HCT116 (cell line): ENCODE data around the gene MPP4. TPM values are rescaled to one million over a fixed set of nuclear protein-coding genes. Genes with fewer than 3 reads are reported as not detected.

Experiments
- ATAC-seq: fragments of 200-7000 bp; cut with Tn5 transposase; 2 replicates; pipeline ENCODE4 v1.9.1; 2020; ENCODE audit warnings: mild to moderate bottlenecking, moderate library complexity
- BruUV-seq: library from RNA; stranded (reverse); fragments of 400-500 nt; replicated peaks from 2 replicates; lab custom pipeline; 2021; lab: Mats Ljungman, UMichigan
- CTCF ChIA-PET: fragments of 300-600 bp; sonication (Branson Sonifier 250); formaldehyde crosslinking; loops from one replicate; lab custom pipeline; 2021; ENCODE audit warnings: antibody characterized with exemption; lab: Charles Lee
- POLR2A ChIA-PET: fragments of 300-600, 350-600 bp; sonication (Branson Sonifier 250); formaldehyde crosslinking; loops from one replicate; lab custom pipeline; 2021; ENCODE audit warnings: antibody characterized with exemption; lab: Charles Lee
- RAD21 ChIA-PET, 2 experiments: fragments of 300-600 bp; sonication (Branson Sonifier 250); formaldehyde crosslinking; loops; one replicate each; lab custom pipeline; 2023; ENCODE audit warnings: low total read pairs in 2 of 2; ENCODE audit not compliant: uncharacterized antibody in 2 of 2, unreplicated experiment in 2 of 2, low non-redundant PET in 1 of 2; lab: Charles Lee
- DNase-seq: peaks from one replicate; pipeline ENCODE4 v3.0.0-alpha.2; 2010; ENCODE audit warnings: low read depth, low spot score
- H2AFZ ChIP-seq: fragments of 200-600 bp; shearing (Covaris generic), sonication (generic); 2 replicates; pipeline ENCODE4 v1.6.1; 2017; ENCODE audit warnings: low read depth, mixed run types, mixed read lengths, antibody characterized with exemption, low read length; ENCODE audit not compliant: poor library complexity, severe bottlenecking
- H3K27ac ChIP-seq: 2 replicates; pipeline ENCODE4 v1.5.1; 2012; ENCODE audit warnings: low read depth, low read length
- H3K27me3 ChIP-seq: fragments of 200-600 bp; sonication (generic); 2 replicates; pipeline ENCODE4 v1.6.1; 2016; ENCODE audit warnings: mixed run types, low read length, mixed read lengths; ENCODE audit not compliant: insufficient read depth
- H3K36me3 ChIP-seq, 2 experiments: fragments of 200-500 bp in 1 of 2; fragments of 200-600 bp in 1 of 2; sonication (Bioruptor generic) in 1 of 2; sonication (generic) in 1 of 2; 2 replicates each; pipeline versions ENCODE4 v1.5.1 to v1.6.1; 2014 to 2016; ENCODE audit warnings: low read length in 2 of 2, inconsistent platforms in 1 of 2, mixed read lengths in 1 of 2, mixed run types in 1 of 2; ENCODE audit not compliant: insufficient read depth in 2 of 2, control insufficient read depth in 1 of 2
- H3K4me1 ChIP-seq, 2 experiments: fragments of 200-600 bp in 1 of 2; sonication (generic) in 1 of 2; 2 replicates each; pipeline versions ENCODE4 v1.5.1 to v1.6.1; 2012 to 2017; ENCODE audit warnings: low read length in 2 of 2, inconsistent platforms in 1 of 2, mild to moderate bottlenecking in 1 of 2, mixed read lengths in 1 of 2, mixed run types in 1 of 2, moderate library complexity in 1 of 2; ENCODE audit not compliant: insufficient read depth in 2 of 2, control insufficient read depth in 1 of 2
- H3K4me2 ChIP-seq: fragments of 200-600 bp; sonication (generic); 2 replicates; pipeline ENCODE4 v1.6.1; 2017; ENCODE audit warnings: mixed run types, low read length, mixed read lengths
- H3K4me3 ChIP-seq, 2 experiments: fragments of 200-600 bp in 1 of 2; sonication (generic) in 1 of 2; replicated peaks in 1 of 2; 2 replicates each; pipeline ENCODE4 v1.5.1; 2011 to 2016; ENCODE audit warnings: low read length in 2 of 2, control low read depth in 1 of 2, low read depth in 1 of 2, mild to moderate bottlenecking in 1 of 2, mixed read lengths in 1 of 2, mixed run types in 1 of 2
- H3K79me2 ChIP-seq: fragments of 200-600 bp; sonication (generic); 2 replicates; pipeline ENCODE4 v1.6.1; 2017; ENCODE audit warnings: mild to moderate bottlenecking, mixed run types, low read length, moderate library complexity, mixed read lengths; ENCODE audit not compliant: insufficient read depth
- H3K9ac ChIP-seq: fragments of 200-600 bp; sonication (generic); 2 replicates; pipeline ENCODE4 v1.6.1; 2016; ENCODE audit warnings: low read length, mixed read lengths
- H3K9me2 ChIP-seq: fragments of 200-600 bp; sonication (generic), shearing (Covaris generic); 2 replicates; pipeline ENCODE4 v1.6.1; 2017; ENCODE audit warnings: mixed run types, mild to moderate bottlenecking, moderate library complexity; ENCODE audit not compliant: insufficient read depth
- H3K9me3 ChIP-seq, 2 experiments: fragments of 200-500 bp in 1 of 2; fragments of 200-600 bp in 1 of 2; sonication (Bioruptor generic) in 1 of 2; sonication (generic) in 1 of 2; 2 replicates each; pipeline ENCODE4 v1.6.1; 2014 to 2017; ENCODE audit warnings: low read length in 2 of 2, mixed read lengths in 2 of 2, inconsistent platforms in 1 of 2, low read depth in 1 of 2, mild to moderate bottlenecking in 1 of 2, mixed run types in 1 of 2, moderate library complexity in 1 of 2; ENCODE audit not compliant: control insufficient read depth in 1 of 2, insufficient read depth in 1 of 2
- H4K20me1 ChIP-seq: fragments of 200-600 bp; sonication (generic), shearing (Covaris generic); 2 replicates; pipeline ENCODE4 v1.6.1; 2017; ENCODE audit warnings: mixed run types, mild to moderate bottlenecking, moderate library complexity; ENCODE audit not compliant: insufficient read depth
- CEBPB ChIP-seq: IDR thresholded peaks from 2 replicates; pipeline ENCODE4 v1.6.1; 2012; ENCODE audit warnings: low read depth
- EGR1 ChIP-seq: IDR thresholded peaks from 2 replicates; pipeline ENCODE4 v1.6.1; 2012; ENCODE audit warnings: low read depth
- ELF1 ChIP-seq: IDR thresholded peaks from 2 replicates; pipeline ENCODE4 v1.6.1; 2012; ENCODE audit warnings: low read depth, borderline replicate concordance
- JUND ChIP-seq: IDR thresholded peaks from 2 replicates; pipeline ENCODE4 v1.6.1; 2012
- POLR2A ChIP-seq: IDR thresholded peaks from 2 replicates; pipeline ENCODE4 v1.7.0; 2011; ENCODE audit warnings: borderline replicate concordance; ENCODE audit not compliant: insufficient read depth, insufficient read length; ENCODE audit errors: extremely low read depth
- POLR2AphosphoS5 ChIP-seq: IDR thresholded peaks from 2 replicates; pipeline ENCODE4 v1.6.1; 2011; ENCODE audit warnings: mild to moderate bottlenecking, low read depth, low read length, moderate library complexity
- RAD21 ChIP-seq: IDR thresholded peaks from 2 replicates; pipeline ENCODE4 v1.6.1; 2012; ENCODE audit warnings: low read depth, mild to moderate bottlenecking
- SIN3A ChIP-seq: IDR thresholded peaks from 2 replicates; pipeline ENCODE4 v1.6.1; 2012; ENCODE audit warnings: low read depth
- YY1 ChIP-seq: IDR thresholded peaks from 2 replicates; pipeline ENCODE4 v1.6.1; 2011; ENCODE audit warnings: low read length, low read depth, moderate library complexity, mild to moderate bottlenecking; ENCODE audit not compliant: insufficient replicate concordance; ENCODE audit errors: extremely low read depth
- ZFX ChIP-seq: fragments of 450-650 bp; IDR thresholded peaks from 2 replicates; pipeline ENCODE4 v1.6.1; 2017
- ZNF274 ChIP-seq: fragments of 200-500 bp; sonication (Bioruptor generic); IDR thresholded peaks from 2 replicates; pipeline ENCODE4 v1.6.1; 2014; ENCODE audit warnings: mild to moderate bottlenecking, low read depth, low read length, inconsistent platforms
- intact Hi-C: fragments of 100-400 bp; cut with micrococcal nuclease; formaldehyde crosslinking; loops from 2 replicates; pipeline ENCODE4 v1.10.0; 2022
- total RNA-seq: library from RNA; stranded (reverse); gene quantifications from one replicate; pipeline ENCODE4 v1.2.1, GENCODE V29; 2021; ENCODE audit not compliant: unreplicated experiment
- TF ChIP-seq, protein P1 (sequence below): IDR thresholded peaks from 2 replicates; pipeline ENCODE4 v1.6.1; 2012
- TF ChIP-seq, protein P2 (sequence below): IDR thresholded peaks from 2 replicates; pipeline ENCODE4 v1.6.1; 2011; ENCODE audit warnings: mild to moderate bottlenecking, low read length, moderate library complexity; ENCODE audit not compliant: insufficient replicate concordance; ENCODE audit errors: extremely low read depth
- TF ChIP-seq, protein P3 (sequence below): IDR thresholded peaks from 2 replicates; pipeline ENCODE4 v1.6.1; 2012
- TF ChIP-seq, protein P4 (sequence below): IDR thresholded peaks from 2 replicates; pipeline ENCODE4 v1.6.1; 2012; ENCODE audit warnings: low read depth

Gene MPP4
- total RNA-seq, 1 experiment from 2014 or later, result 0.32 TPM

DNA sequence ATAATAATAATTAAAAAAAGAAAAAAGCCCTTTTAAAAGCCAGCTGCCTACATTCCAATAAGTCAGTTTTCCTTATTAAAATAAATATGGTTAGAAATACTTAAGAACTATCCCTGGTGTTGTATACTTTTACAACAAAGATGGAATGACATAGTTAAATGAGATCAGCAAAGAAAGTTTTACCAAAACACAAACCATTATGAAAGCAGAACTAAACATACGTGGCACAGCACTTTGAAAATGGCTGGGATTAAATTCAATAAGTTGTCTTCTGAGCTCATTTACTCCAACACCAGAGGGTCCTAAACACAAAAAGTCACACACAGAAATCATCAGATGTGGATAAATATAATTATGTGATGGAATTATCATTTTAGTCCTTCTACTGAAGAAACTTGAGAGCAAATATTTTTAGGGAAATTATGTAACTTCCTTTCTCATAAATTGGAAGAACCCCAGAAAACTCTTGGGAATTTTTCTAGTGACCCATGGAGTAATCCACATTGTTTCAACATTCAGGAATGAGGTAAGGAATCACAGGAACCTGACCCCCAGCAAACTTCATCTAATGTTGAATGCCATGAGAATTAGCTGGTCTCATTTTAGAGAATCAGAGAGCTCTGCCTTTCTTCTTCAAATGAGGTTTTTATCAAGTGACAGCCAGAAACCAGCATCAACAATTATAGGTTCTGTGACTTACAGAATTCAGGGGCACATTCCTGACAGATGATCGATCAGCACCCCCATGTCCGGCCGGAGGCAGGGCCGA is 43.6 kb downstream of the MPP4 start:
- Histone ChIP-seq H3K4me3 (no peak overlapping the region), H3K9ac (no peak overlapping the region), H3K36me3 (no peaks in the 10 kb centered on the region), H3K79me2 (no peaks in the 10 kb centered on the region), H4K20me1 (no peaks in the 10 kb centered on the region), H3K27ac (no peak overlapping the region), H3K4me1 (peaks cover 0 to 5% of the 10 kb centered on the region in 2 experiments; a peak in 2 of 4 replicates), H3K9me3 (no peaks in the 10 kb centered on the region), H2AFZ (no peak overlapping the region), H3K9me2 (no peaks in the 10 kb centered on the region), H3K4me2 (no peak overlapping the region), H3K27me3 (no peaks in the 10 kb centered on the region)
- RAD21 ChIA-PET, result no interaction called here
- intact Hi-C loops, result no loop called here
- ATAC-seq (no peak), DNase-seq (no peak)
- CTCF ChIA-PET, result no interaction called here
- no TSS peak for BruUV-seq
- POLR2A ChIA-PET, result no interaction called here
- TF ChIP-seq, protein P1, sequence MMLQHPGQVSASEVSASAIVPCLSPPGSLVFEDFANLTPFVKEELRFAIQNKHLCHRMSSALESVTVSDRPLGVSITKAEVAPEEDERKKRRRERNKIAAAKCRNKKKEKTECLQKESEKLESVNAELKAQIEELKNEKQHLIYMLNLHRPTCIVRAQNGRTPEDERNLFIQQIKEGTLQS, result no peak

DNA sequence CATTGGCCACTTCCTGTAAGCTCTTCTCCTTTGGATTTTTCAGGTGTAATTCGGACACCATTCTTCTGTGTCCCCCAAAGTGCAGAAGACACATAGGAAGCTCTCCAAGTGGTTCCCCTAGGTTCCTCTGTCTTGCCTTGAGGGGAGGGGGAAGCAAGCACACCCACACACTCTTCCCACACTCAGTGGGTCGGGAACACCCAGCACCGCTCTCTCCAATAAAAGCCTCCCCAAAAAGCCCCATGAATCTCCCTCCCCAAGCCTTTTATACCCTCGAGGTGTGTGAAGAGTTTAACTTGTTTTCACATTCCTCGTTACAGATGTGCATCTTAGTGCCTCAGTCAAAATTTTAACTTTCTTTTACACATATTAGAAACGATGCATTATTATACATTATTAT is 45.2 kb downstream of the MPP4 start:
- no peak overlapping the region for H3K4me2 ChIP-seq
- peaks cover 0 to 5% of the 10 kb centered on the region in 2 experiments; a peak in 2 of 4 replicates for H3K4me1 ChIP-seq
- no peaks in the 10 kb centered on the region for H3K9me3 ChIP-seq
- H3K9me2 ChIP-seq, result no peaks in the 10 kb centered on the region
- no peak overlapping the region for H3K4me3 ChIP-seq
- no peaks in the 10 kb centered on the region for H3K27me3 ChIP-seq
- no peak overlapping the region for H3K9ac ChIP-seq
- H2AFZ ChIP-seq, result no peak overlapping the region
- no TSS peak for BruUV-seq
- RAD21 ChIA-PET, result no interaction called here
- H3K79me2 ChIP-seq, result no peaks in the 10 kb centered on the region
- no peaks in the 10 kb centered on the region for H4K20me1 ChIP-seq
- DNase-seq (no peak), ATAC-seq (no peak)
- CTCF ChIA-PET, result no interaction called here
- POLR2A ChIA-PET, result no interaction called here
- no peaks in the 10 kb centered on the region for H3K36me3 ChIP-seq
- no peak overlapping the region for H3K27ac ChIP-seq
- intact Hi-C loops, result no loop called here
- TF ChIP-seq CEBPB (no peak), EGR1 (no peak), JUND (no peak), ZFX (no peak), ELF1 (no peak), YY1 (no peak), POLR2AphosphoS5 (no peak), SIN3A (no peak), ZNF274 (no peak), RAD21 (no peak), POLR2A (no peak)
- TF ChIP-seq, protein P2, sequence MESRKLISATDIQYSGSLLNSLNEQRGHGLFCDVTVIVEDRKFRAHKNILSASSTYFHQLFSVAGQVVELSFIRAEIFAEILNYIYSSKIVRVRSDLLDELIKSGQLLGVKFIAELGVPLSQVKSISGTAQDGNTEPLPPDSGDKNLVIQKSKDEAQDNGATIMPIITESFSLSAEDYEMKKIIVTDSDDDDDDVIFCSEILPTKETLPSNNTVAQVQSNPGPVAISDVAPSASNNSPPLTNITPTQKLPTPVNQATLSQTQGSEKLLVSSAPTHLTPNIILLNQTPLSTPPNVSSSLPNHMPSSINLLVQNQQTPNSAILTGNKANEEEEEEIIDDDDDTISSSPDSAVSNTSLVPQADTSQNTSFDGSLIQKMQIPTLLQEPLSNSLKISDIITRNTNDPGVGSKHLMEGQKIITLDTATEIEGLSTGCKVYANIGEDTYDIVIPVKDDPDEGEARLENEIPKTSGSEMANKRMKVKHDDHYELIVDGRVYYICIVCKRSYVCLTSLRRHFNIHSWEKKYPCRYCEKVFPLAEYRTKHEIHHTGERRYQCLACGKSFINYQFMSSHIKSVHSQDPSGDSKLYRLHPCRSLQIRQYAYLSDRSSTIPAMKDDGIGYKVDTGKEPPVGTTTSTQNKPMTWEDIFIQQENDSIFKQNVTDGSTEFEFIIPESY, result no peak
- TF ChIP-seq, protein P3, sequence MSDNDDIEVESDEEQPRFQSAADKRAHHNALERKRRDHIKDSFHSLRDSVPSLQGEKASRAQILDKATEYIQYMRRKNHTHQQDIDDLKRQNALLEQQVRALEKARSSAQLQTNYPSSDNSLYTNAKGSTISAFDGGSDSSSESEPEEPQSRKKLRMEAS, result no peak
- TF ChIP-seq, protein P4, sequence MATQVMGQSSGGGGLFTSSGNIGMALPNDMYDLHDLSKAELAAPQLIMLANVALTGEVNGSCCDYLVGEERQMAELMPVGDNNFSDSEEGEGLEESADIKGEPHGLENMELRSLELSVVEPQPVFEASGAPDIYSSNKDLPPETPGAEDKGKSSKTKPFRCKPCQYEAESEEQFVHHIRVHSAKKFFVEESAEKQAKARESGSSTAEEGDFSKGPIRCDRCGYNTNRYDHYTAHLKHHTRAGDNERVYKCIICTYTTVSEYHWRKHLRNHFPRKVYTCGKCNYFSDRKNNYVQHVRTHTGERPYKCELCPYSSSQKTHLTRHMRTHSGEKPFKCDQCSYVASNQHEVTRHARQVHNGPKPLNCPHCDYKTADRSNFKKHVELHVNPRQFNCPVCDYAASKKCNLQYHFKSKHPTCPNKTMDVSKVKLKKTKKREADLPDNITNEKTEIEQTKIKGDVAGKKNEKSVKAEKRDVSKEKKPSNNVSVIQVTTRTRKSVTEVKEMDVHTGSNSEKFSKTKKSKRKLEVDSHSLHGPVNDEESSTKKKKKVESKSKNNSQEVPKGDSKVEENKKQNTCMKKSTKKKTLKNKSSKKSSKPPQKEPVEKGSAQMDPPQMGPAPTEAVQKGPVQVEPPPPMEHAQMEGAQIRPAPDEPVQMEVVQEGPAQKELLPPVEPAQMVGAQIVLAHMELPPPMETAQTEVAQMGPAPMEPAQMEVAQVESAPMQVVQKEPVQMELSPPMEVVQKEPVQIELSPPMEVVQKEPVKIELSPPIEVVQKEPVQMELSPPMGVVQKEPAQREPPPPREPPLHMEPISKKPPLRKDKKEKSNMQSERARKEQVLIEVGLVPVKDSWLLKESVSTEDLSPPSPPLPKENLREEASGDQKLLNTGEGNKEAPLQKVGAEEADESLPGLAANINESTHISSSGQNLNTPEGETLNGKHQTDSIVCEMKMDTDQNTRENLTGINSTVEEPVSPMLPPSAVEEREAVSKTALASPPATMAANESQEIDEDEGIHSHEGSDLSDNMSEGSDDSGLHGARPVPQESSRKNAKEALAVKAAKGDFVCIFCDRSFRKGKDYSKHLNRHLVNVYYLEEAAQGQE, result no peak
